Left kidney (tissue), 2 donors: ENCODE data around the gene SCD5. TPM values are rescaled to one million over a fixed set of nuclear protein-coding genes. Genes with fewer than 3 reads are reported as not detected.

Experiments
- DNase-seq: peaks from one replicate; pipeline ENCODE4 v3.0.0-alpha.2; 2013
- polyA plus RNA-seq: library from polyadenylated mRNA; unstranded; fragments of 120-200 nt; gene quantifications from one replicate; pipeline ENCODE4 v1.2.1, GENCODE V29; 2013; ENCODE audit not compliant: insufficient read length

The SCD5 gene
- polyA plus RNA-seq, 1 donor: 42.0 TPM

GRCh38 chr4:82775243-82775642 lies 23.4 kb downstream of the SCD5 start:
- no peak for DNase-seq

DNA sequence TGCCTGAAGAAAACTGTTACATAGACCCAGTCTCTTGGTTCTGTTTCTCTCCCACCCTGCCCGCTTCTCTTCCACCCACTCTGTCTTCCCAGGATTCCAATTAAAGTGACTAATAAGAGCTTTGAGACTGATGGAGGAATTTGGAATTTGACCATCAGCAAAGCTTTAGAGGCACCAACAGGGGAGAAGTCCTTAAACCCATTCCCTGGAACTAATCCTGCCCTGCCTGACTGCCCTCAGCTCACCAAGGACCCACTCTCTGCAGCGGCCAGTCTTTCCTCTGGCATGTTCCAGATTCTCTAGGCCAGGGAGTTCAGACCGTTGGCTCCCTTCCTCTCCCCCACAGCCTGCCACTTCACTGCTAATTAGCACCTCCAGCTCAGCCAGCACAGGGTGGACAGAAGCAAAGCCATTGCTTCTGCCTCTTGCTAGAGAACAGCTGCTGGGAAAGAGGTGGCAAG lies 23.9 kb downstream of the SCD5 start:
- no peak for DNase-seq

DNA sequence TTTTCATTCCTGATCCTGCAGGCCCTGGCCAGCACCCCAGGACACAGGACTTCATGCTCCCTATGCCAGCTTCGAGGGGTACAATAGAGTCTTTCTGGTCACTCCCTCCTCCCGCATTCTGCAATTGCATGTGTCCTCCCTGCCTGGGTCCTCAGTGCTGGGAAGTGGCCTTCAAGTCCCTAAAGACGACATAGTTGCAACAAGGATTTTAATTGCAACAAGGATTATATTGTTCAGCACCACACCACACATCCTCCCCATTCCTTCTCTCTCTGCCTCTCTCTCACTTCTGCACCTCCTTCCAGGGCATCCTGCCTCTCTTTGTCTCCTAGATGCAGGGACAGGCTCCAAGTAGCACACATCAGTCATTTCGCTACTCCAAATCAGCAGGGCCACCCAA lies 25.5 kb downstream of the SCD5 start:
- DNase-seq: no peak

- no peak for DNase-seq
Measured at GRCh38 chr4:82770607-82771006, 28.0 kb downstream of the SCD5 start.

DNA sequence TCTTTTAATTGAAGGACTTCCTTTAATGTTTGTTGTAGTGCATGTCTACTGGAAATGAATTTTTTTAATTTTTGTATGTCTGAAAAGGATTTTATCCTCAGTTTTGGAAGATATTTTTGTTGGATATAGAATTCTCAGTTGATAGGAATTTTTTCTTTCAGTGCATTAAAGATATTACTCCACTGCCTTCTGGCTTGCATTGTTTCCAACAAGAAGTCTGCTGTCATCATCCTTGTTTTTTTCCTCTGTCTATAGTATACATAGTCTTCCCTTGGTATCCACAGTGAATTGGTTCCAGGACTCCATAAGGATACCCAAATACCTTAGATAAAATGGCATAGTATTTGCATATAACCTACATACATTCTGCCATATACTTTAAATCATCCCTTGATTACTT lies 33.5 kb downstream of the SCD5 start:
- no peak for DNase-seq

GRCh38 chr4:82761229-82761628 lies 37.4 kb downstream of the SCD5 start:
- no peak for DNase-seq

DNA sequence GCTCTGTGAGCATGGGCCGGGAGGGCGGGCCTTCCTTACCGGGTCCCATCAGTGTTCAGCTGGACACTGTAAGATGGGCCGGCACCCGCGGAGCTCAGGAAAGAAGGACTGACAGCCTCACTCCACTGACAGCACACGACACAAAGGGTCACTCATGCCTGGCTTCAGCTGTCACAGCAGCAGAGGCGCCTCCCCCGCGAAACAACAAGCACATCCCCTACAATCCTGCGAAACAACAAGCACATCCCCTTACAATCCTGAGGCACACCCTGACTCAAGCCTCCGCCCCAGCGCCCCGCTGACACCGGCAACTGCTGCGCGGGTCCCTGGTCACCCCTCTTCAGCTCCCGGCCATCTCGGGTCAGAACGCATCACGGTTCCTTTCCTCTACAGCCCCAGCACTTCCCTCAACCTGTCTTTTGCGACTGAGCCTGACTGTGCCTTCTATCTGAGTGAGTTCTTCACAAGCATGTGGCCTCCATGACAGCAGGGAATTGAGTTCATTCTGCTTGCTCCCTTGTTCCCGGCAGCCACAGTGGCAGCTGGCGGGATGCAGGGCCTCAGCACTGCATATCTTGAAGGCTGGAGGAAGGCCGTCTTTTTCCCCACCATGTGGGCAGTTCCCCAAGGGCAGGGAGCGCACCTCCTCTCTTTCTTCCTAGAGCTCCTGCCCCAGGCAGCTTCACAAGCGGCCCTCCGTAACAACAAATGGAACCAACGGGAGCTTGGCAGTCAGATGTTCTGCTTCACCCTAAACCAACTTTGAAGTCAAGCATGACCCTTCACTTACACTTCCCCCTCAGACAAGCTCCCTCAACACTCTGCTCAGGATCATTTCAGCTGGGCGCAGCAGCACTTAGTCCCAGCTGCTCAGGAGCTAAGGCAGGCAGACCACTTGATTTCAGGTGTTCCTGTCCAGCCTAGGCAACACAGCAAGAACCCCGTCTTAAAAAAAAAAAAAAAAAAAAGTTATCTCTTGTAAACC lies 39.6 kb downstream of the SCD5 start:
- no peak for DNase-seq

- DNase-seq: no peak
Measured at GRCh38 chr4:82756061-82756460, 42.5 kb downstream of the SCD5 start.

- DNase-seq: no peak
Measured at GRCh38 chr4:82755650-82756049, 42.9 kb downstream of the SCD5 start.

DNA sequence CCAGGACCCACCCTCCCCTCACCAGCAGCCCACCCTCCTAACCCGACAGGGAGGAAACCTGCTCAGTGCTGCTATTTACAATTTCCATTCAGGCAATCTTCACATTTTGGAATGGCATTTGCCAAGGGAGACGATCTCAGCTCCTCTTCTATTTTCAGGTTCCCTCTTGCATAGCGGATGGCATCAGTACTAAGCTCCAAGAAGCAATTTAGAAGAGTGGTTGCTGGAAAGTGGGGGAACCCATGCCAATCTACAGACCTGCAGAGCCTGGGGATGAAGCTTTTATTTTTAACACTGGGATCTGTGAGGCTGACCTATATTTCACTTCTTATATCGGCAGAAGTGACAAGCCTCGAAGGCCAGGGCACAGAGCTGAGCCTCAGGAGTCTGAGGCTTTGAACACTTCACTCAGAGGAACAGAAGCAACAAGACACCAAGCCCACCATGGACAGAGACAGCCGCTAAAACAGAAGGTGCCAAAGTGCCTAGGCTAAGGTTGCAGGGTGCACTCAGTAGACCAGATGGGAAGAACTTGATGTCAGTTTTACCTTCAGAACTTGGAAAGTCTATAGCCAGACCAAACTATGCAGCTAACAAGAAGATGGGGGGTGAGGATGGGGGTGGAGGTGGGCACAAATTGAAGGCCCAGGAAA lies 44.0 kb downstream of the SCD5 start:
- no peak for DNase-seq

- DNase-seq: no peak
Measured at GRCh38 chr4:82753725-82754410, 44.7 kb downstream of the SCD5 start.

DNA sequence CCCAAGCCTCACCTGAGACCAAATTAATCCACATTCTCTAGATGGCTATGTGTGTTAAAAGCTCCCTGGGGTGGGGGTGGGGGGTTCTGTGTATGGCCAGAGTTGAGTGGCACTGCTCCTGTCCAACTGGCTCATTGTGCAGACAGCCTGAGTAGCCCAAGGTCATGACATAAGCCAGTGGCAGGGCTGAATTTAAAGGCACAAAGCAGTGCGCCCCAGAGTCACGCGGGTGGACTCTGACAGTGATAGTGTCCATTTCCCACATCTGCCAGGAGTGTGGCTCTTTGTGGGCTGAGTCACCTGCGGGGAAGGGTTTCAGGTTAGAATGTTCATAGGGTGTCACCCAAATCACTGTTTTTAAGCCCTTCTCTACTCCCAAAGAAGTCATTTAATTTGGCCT lies 45.4 kb downstream of the SCD5 start:
- DNase-seq: no peak

DNA sequence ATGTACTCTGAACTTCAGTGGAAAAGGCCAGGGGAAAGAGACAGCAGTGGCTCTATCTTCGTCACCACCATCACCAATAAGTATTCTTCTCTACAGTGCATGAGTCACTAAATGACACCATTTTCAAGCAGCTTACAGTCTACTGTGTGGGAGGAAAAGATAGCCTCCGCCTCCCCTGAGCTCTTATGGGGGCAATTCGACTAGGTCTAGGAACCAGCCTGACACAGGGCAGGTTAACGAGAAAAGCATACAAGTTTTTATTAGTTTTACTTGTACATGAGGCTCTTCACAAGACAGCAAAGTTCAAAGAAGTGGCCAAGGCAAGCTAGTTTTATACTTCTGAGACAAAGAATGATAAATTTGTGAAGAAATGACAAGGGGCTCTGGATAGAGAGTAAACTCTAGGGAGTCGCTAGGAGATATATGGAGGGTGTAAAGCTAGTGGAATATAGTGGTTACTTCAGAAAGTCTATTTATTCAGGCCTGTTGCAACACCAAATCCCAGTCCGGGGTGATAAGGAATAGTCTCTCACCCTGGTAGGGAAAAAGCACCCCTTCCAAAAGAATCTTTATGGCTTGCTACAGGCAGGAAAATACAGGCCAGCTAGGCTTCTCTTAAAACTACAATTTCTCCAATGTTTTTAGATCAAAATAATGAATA lies 49.7 kb downstream of the SCD5 start:
- no peak for DNase-seq

DNA sequence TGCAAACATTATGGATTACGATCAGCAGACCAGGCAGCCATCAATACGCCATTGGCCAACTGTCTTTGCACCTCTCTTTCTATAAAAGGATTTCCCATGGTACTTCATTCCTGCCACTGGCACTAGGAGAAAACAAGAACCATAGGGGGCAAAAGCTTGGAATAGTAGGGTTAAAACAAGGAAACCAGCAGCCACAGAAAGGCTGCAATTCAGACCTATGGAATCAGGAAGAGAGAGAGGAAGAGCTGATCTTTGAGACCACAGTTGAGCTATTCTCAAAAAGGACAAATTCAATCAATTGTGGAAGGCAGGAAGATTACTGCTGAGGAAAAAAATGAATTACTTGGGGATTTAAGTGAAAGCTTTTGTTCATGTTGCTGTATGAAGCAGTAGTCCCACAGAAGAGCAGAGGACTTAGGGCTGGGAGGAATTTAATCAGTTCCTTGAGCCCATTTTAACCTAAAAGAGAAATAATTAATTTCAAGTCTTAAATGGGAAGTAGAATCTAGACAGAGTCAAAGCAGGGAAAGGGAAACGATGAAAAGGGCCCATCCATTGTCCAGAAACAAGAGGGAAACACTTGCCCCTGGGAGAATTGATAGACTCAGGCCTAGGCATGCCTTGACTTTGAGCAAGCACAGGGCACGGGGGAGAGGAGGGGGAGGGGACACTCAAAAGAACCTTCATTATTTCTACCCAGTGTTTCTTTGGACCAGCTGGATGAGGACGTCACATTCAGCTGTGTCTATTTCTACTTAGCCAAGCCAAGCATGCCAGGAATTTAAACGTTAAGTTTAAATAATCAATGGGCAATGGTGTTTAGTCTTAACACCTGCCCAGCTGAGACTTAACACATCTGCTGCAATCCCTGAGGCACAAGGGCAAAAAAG lies 50.7 kb downstream of the SCD5 start:
- DNase-seq: no peak

DNA sequence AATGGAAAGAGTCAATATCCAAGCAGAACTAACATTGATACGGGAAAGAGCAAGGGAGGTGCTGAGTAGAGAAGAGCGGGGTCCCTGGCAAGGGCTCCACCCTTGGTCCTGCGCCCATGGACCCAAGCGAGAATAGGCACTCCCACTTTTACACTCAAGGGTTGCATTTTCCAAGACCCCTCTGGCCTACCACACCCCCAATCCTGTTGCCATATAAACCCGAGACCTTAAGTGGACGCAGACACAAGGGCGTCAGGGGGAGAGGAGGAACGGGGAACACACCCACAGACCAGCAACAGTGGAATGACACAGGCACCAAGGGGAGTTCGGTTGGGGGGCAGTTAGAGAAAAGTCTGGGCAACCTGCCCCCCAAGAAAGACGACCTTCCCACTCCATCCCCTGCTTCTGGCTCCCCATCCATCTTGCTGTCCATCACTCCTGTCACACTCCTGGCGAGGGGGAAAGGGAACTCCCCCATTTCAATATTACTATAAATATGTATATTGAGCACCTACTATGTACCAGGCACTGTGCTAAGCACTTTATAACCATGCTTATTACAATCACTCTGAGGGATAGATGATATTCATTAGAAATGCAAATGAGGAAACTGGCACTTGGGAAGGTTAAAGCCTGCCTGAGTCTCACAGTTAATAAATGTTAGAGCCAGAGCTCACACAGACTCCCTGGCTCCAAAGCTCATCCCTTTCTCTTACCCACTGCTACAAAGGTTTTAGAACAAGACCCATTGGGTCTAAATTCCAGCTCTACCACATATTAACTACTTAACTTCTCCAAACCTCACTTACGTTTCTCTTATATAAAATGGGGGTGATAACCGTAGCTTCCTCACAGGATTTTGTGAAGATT lies 51.7 kb downstream of the SCD5 start:
- DNase-seq: no peak

DNA sequence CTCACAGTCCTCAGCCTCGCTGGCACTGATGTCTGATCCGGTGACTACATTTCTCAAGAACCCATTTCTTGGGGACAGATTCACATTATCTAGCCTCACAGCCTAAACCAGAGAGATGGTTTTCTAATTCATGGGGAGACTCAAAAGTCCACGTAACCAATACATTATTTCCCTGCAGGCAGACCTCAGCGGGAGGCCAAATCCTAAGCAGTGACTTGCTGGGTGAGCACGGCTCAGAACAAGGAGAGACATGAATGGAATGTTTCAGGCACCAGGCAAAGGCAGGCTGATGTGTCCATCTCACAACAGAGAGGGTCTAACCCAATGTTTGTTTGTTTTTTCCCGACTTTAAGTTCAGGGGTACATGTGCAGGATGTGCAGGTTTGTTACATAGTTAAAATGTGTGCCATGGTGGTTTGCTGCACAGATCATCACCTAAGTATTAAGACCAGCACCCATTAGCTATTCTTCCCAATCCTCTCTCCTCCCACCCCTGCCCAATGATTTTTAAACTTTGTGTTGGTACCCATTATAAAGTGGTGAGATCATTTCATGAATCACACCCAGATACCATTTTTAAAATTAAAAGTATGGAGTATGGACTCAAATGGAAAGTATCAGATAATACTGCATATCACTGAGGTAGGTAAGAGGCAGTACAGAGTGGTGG lies 53.3 kb downstream of the SCD5 start:
- no peak for DNase-seq

- DNase-seq: no peak
Measured at GRCh38 chr4:82744284-82744968, 54.2 kb downstream of the SCD5 start.

GRCh38 chr4:82741188-82741587 lies 57.4 kb downstream of the SCD5 start:
- no peak for DNase-seq
